HG02884 (cell line): ENCODE results near the gene ALAS2.
"Not testable (repeated sequence)": the region's sequence is repeated elsewhere in the genome, so short reads cannot be mapped to it uniquely, and the experiment has no call there.

Source experiments
- ATAC-seq: cut with Tn5 transposase; IDR thresholded peaks from one replicate; pipeline ENCODE4 v1.9.1; 2021; ENCODE audit warnings: mild to moderate bottlenecking, moderate library complexity; ENCODE audit not compliant: unreplicated experiment

The ALAS2 gene, protein sequence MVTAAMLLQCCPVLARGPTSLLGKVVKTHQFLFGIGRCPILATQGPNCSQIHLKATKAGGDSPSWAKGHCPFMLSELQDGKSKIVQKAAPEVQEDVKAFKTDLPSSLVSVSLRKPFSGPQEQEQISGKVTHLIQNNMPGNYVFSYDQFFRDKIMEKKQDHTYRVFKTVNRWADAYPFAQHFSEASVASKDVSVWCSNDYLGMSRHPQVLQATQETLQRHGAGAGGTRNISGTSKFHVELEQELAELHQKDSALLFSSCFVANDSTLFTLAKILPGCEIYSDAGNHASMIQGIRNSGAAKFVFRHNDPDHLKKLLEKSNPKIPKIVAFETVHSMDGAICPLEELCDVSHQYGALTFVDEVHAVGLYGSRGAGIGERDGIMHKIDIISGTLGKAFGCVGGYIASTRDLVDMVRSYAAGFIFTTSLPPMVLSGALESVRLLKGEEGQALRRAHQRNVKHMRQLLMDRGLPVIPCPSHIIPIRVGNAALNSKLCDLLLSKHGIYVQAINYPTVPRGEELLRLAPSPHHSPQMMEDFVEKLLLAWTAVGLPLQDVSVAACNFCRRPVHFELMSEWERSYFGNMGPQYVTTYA

DNA sequence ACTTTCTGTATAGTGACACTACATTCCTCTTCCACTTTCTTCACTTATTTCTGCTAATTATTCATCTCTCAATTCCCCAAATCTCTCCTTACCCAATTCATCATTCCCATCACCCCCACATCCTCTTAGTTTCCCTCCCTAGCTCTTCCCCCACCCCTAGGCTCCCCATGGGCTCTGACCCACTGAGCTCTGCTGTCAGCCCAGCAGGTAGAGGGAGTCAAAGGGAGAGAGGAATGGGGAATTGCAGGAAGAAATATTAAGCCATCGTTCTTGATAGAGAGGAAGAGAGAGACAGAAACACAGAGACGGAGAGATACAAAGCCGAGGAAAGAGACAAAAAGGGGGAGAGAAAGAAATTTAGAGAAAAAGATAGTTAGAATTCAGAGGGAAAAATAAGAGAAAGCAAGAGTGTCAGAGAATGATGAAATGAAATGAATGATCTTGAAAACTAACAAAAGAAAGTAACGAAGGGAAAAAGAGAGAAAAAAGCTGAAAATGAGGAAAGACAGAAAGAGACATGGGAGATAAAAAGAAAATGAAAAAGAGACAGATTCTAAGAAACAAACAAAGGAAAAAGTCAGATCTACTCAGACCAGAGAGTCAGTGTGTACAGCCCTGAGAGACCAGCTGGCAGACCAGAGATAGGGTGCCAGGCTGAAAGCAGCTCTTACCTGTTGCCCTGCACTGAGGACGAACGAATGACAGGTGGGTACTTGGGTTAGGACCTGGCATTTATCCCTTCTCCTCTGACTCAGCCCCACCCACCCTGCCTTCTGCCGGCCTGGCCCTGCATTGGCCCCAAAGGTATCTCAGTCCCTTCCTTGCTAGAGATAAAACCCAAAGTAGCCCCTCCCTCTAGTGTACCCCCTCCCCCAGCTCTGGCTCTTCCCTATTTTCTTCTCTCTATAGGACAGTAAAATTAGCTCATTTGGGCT lies at the start of gene ALAS2:
Gene ALAS2 (minus strand): TSS at position 707 of the 935 bp plus-strand sequence. CDS start 4,977 bp downstream, outside the sequence.
- ATAC-seq = no peak

DNA sequence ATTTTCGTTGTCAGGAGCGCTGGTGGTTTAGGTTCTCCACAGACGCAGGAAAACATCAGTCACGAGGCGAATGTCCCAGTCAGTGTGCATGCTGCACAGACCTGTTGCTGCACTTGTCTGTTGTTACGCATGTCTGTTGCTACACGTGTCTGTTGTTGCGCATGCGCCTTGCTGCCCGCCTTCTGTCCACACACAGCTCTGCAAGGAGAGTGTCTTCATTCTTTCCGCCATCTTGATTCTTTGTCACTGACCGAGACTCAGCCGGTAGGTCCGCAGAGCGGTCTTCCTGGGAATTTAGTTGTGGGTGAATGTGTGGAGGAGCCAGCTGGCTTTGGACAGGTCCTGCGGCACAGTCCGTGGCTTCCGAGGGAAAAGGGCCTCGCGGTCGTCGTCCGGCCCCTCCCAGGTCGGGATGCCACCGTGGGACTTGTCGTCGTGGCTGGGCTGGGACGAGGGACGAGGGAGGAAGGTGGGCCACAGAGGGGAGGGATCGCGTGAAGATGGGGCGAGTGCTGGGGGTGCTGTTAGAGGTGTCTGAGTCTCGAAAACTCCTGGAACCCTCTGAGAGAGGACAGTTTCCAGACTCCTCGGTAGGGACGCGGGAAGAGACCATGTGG lies 44.2 kb upstream of the ALAS2 start, which contains the start of gene PAGE2B:
Gene PAGE2B (plus strand): TSS at position 180 of the 617 bp plus-strand sequence. CDS start 1,012 bp downstream, outside the sequence.
- no peak for ATAC-seq

DNA sequence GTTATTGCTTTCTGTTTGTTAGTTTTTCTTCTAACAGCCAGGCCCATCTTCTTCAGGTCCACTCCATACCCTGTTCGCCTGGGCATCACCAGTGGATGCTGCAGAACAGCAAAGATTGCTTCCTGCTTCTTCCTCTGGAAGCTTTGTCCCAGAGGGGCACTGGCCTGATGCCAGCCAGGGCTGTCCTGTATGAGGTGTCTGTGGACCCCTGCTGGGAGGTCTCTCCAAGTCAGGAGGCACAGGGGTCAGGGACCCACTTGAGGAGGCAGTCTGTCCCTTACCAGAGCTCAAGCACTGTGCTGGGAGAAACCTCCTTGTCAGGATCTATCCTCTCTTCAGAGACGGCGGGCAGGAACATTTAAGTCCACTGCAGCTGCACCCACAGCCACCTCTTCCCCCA lies 41.5 kb upstream of the ALAS2 start:
- no peak for ATAC-seq

DNA sequence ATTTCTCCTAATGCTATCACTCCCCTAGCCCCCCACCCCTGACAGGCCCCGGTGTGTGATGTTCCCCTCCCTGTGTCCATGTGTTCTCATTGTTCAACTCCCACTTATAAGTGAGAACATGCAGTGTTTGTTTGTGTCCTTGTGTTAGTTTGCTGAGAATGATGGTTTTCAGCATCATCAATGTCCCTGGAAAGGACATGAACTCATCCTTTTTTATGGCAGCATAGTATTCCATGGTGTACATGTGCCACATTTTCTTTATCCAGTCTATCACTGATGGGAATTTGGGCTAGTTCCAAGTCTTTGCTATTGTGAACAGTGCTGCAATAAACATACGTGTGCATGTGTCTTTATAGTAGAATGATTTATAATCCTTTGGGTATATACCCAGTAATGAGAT lies 36.4 kb upstream of the ALAS2 start:
- ATAC-seq = not testable (repeated sequence)

DNA sequence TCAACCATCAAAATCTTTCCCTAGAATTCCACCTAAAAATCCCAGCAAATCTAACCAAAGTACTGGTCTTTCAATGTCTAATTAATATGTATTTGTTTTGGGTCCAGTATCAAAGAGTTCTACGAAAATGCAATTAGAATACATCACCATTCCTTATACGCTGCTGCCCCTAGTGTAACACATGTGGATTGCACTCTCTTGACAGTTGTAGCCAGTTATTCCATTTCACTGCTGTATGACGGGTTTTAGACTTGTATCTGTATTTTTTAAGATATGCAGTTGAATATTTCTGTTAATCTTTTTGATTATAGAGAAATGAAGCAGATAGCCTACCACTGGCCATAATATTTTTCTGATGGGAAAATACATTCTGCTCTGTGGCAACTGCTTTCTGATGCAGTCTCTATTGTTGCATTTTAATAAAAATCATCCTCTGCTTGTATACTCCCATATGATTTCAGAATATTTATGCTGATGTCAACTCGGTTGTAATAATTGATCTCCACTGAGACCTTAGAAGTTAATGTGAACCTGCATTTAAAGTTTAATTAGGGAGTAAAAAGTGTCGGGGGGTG lies 27.0 kb upstream of the ALAS2 start:
- ATAC-seq = no peak

DNA sequence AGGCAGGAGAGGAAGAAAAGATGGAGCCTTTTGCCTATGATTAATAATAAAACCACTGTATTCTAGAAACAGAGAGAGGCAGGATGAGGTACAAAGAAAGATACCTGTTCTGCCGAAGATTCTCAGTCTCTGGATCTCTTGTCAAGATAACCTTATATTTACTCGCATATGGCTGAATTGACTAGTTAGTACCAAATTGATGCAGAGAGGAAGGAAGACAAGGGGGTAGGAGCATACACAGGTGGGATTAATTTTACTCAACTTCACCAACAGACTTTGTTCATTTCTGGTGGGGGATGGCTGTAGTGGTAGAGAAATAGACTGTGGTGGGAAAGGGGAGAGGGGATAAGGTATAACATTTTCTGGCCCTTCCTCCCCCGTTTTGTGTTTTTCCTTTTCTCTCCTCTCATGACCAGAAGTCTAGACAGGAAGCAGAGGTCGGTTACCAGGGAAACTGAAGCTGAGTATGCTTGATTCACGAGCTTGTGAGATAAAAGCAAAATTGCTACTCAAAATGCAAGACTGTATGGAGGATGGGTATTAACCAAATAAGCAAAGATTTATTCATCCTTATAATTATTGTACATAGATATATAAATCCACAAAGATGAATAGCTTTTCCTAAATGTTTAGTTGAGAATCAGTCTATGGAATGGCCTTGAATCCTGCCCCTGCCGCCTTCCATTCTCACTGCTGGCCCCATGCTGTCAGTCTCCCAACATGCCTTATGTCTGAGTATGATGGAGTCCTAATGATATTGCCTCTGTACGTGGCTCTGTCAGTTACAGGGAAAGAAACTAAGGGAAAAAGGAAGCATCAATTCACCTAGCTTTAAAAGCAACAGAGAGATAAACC lies 26.3 kb upstream of the ALAS2 start:
- ATAC-seq = no peak

DNA sequence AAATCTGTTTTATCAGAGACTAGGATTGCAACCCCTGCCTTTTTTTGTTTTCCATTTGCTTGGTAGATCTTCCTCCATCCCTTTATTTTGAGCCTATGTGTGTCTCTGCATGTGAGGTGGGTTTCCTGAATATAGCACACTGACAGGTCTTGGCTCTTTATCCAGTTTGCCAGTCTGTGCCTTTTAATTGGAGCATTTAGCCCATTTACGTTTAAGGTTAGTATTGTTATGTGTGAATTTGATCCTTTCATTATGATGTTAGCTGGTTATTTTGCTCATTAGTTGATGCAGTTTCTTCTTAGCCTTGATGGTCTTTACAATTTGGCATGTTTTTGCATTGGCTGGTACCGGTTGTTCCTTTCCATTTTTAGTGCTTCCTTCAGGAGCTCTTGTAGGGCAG lies 19.8 kb upstream of the ALAS2 start:
- not testable (repeated sequence) for ATAC-seq

DNA sequence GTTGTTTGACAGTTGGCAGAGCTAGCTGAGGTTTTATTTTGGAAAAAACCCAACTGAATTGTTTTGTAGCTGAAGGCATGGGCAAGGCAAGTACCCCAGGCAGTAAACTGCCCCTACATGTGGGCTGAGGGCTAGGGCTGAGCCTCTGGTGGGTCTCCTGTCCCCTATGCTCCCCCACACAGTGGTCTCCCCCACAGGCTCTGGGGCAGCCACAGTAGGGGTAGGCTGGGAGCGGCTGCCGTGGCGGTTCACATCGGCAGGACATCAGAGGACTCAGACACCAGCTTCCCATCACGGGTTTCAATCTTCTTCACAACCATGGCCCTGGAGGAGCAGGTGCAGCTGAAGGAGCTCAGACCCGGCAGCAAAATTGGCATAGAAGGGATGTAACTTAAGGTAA lies 10.7 kb upstream of the ALAS2 start:
- no peak for ATAC-seq

DNA sequence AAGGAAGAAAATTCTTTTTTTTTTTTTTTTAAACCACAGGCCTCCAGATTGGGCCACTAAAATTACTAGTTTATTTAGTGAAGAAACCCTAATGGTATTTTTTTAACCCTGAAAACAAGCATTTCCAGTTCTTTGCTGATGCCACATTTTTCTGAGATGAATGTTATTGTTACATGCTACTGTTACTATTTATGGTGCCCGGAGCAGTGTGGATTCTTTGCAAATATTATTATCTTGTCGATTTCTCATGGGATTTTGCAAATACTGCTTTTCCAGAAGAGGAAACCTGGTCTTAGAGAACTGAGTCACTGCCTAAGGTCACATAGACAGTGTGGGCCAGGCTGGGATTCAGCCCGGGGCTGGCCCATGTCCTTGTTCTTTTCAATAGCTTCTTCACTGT lies 8.7 kb upstream of the ALAS2 start:
- no peak for ATAC-seq

DNA sequence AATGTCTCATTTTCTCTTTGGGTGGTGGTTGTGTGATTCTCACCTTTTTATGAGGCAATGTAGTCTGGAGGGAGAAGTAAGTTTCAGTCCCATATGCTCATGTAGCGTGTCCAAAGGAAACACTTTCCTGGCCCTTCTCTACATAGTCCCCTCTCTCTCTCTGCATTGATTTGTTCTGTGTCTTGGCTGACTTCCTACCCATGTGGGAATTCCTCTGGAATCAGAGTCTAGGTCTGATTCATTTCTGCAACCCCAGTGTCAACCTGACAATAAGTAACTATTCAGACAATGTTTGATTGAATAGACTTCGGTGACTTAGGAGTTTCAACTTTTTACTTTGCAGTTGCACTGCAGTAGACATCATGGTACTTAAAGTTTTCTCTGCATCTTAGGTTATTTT lies 2.7 kb upstream of the ALAS2 start:
- no peak for ATAC-seq

DNA sequence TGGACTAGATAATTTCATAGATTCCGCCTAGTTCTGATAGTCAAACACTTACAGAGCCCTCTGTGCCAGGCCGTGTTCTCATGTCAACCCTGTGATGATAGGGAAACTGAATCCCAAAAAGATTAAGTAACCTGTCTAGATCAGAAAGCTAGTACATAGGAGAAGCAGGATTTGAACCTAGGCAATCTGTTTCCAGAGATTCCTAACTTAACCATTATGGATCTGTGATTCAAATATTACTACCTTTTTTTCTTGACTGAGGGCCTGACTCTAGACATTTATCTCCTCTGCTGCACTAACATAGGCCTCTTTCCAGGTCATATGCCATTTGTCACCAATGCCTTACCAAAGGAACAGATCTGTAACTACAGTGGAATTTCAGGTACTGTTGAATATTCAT lies 1.5 kb downstream of the ALAS2 start:
- ATAC-seq = no peak

DNA sequence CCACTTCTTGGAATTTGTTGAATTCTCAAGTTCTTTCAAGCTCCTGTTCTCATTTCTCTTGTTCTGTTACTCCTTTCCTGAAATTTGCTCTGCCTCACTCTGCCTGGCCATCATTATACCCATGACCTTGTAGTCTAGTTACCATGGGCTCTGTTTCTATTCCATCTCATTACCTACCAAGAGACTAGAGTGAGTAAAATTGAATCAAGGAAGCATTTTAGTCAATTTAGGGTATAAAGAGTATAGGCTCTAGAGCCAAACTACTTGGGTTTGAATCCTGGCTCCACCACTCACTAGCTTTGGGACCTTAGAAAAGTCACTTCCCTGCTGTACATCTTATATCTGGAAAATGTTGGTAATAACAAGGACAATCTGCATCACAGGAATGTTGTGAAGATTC lies 2.2 kb downstream of the ALAS2 start:
- no peak for ATAC-seq

DNA sequence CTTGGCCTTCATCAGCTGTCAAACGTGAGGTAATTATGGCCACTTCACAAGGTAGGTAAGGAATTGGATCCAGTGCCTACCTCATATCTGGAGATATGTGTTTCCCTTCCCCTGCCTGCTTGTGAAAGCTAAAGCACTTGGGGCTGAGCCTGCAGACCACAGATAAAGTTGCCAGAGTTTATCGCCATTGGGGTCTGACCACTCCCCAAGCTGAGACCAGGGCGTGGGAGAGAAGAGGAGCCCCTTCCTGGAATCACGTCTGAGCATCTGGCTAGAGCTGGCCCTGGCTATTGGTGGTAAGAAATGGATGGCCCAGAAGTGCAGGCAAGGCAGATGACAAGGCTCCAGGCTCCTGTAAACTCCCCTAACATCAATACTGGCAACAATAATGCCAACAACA lies 2.7 kb downstream of the ALAS2 start:
- ATAC-seq = no peak

DNA sequence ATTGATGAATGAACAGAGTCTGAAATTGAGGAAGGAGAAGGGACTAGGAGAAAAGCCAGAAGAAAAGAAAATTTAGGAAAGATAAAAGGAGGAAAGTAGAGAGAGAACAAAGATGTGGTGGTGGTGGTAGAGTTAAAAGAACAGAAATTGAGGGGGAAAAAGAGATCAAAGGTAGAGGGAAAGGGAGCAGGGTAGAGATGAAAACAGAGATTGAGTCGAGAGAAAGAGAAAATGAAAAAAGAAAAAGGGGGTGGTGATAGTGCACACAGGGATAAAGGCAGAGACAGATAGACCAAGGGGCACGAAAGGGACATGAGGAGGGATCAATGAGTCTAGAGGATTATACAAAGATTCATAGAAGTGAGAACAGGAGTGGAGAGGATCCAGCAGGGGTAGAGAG lies 3.9 kb downstream of the ALAS2 start:
- no peak for ATAC-seq

DNA sequence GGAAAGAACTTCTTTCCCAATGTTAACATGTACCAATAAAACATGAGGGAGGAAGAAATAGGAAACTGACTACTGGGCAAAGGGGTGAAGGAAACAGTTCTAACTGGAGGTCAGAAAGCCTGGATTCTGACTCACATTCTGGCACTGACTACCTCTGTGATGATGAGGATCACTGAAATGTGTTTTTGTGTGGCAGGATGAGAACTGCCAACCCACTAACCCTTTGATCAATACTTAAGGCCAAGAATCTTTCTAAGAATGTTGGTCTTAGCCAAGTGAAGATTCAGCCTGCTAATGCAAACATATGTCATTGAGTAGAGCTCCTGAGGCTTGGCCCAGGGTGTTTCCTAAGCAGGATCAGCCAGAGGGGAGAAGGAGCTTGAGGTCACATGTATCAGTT lies 4.6 kb downstream of the ALAS2 start:
- no peak for ATAC-seq

DNA sequence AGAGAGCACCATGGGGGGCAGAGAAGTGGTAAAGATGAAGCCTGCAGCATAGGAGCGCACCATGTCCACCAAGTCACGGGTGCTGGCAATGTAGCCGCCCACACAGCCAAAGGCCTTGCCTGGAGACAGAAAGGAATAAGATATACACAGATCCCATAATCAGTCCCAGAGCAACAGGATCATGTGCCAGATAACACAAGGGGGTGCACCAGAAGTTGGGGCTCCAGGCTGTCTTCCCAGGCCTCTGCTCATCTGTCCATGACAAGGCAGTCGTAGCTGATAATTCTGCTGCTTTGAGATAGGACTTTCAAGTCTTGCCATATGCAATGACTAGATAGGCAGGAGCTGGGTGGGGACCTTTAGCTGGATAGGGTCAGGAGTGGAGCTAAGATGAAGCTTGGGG lies 15.9 kb downstream of the ALAS2 start:
- no peak for ATAC-seq

DNA sequence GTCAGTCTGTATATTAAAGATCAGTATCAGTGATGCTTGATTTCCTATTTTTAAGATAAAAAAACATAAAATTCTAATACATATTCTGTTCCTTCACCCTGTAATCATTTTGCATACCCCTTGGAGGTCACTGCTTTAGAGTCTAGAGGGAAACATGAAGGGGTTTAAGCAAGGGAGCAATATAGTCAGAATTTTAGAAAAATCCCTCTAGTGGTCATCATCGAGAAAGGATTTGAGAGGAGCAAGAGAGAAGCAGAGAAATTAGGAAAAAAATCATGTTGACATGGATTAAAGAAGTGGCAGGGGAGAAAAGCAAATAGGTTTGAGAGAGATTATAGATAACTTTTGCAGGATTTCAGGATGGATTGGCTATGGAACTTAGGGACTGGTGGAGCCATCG lies 19.5 kb downstream of the ALAS2 start:
- no peak for ATAC-seq

DNA sequence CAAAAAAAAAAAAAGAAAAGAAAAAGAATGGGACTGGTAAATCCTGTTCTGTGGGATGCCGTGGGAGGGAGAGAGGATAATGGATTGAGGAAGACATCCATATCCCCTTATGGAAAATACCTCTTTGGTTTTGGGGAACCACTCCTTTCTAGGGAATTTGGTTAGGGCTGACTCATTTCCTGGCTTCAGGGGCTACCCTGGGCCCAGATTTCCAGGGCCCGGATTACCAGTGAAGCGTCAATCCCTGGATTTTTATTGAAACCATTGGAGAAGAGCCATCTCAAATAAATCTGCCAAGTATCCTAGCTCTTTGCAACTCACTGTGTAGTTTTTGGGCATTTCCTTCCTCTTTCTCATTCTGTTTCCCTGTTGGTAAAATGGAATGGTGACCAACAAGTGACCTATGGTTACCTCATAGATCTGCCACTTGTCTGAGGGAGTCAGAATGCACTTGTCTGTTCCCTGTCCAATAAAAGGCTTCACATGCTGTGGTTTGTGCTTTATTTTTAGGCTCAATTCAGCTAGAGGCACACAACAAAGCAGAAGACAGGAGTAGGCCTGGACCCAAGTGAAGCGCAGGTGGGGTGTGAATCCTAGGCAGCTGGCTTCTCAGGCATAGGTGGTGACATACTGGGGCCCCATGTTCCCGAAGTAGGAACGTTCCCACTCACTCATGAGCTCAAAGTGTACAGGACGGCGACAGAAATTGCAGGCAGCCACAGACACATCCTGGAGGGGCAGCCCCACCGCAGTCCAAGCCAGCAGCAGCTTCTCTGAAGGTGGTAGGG lies 22.0 kb downstream of the ALAS2 start:
- no peak for ATAC-seq

DNA sequence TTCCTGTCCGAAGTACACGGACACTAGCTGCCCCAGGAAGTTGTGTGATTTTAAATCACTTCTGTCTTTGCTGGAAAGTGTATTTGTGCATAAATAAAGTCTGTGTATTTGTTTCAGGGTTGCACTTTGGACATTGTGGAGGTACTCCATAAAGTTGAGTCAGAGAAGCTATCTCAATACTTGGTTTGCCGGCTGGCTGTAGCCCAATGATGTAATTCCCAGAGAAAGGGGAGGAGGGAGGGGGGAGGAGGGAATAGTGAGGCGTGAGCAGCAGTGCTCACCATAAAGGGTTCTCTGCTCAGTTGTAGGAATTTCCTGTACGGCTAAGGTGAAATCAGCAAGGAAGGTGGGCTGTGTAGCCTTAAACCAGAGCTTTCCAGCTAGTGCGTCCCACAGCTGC lies 23.1 kb downstream of the ALAS2 start:
- ATAC-seq = no peak
